RCC 7860 (cell line): ENCODE data around the gene RBM5.

ENCODE experiments used
- DNase-seq: peaks from one replicate; pipeline ENCODE4 v3.0.0-alpha.2; 2015; ENCODE audit warnings: low spot score
- FAIRE-seq: peaks from 2 replicates; lab custom pipeline; 2012; peaks lifted over from hg19 to GRCh38; lab: Jason Lieb, UNC

Gene RBM5

DNA sequence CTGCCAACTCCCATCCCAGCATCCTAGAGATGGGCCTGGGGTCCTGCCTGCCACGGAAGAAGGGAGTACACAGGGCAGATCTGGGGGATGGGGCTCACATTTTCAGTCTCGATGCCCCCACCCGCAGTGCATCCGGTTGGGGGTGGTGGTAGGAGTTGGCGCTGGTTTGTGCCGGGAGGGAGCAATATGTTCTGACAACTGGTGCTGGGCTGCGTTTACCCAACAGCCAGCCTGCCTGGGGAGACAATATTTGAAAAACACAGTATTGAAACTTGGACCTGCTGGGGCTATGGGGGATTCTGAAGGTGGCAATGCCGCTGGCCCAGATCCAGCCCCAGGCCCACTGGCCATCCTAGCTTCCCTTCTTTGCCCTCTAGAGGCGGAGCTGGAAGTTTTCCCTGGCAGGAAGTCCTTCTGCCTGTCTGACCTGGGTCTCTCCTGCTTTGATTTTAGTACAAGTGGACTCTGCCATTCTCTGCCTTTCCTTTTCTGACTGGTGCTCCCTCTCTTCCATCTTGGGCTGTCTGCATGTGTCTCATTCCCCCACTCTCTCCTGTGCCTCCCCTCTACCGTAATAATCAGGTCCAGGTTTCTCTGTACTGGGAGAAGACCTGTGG lies 69.9 kb downstream of the RBM5 start:
- no peak for DNase-seq
- FAIRE-seq = no peak

DNA sequence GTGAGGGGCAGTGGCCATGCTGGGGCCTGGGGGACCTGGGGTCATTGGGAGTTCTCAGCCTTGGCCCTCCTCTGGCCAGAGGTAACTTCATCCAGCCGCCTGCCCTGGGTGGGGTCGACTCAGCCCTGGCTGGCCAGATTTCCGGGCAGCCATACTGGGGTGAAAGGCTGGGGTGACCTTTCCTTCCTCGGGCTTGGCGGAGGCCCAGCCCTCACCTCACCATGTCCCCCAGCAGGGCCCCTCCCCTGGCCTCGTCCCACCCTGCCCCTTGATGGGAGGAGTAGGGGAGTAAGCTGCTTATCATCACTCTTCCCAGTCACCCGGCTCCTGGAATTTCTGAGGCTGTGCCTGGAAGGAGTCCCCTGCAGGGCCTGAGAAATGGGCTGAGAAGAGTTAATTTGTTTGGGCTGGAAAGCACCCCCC lies 71.9 kb downstream of the RBM5 start:
- DNase-seq (no peak), FAIRE-seq (no peak)

DNA sequence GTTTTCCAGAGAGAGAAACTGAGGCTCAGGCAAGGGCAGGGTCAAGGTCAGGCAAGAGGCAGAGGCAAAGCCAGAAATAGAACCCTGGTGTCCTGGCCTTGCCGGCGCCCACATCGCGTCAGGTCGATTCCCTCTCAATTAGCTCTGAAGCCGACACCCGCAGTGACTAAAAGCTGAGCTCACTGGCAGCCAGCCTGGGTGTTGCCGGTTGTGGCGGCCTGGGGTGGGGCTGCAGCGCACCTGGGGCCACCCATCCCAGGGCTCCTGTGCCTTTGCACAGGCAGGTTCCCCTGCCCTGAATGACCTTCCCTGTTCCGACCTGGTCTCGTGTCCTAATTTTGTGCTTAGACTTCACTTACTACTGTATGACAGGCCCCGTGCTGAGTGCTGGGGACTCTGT lies 72.6 kb downstream of the RBM5 start:
- no peak for DNase-seq
- no peak for FAIRE-seq

DNA sequence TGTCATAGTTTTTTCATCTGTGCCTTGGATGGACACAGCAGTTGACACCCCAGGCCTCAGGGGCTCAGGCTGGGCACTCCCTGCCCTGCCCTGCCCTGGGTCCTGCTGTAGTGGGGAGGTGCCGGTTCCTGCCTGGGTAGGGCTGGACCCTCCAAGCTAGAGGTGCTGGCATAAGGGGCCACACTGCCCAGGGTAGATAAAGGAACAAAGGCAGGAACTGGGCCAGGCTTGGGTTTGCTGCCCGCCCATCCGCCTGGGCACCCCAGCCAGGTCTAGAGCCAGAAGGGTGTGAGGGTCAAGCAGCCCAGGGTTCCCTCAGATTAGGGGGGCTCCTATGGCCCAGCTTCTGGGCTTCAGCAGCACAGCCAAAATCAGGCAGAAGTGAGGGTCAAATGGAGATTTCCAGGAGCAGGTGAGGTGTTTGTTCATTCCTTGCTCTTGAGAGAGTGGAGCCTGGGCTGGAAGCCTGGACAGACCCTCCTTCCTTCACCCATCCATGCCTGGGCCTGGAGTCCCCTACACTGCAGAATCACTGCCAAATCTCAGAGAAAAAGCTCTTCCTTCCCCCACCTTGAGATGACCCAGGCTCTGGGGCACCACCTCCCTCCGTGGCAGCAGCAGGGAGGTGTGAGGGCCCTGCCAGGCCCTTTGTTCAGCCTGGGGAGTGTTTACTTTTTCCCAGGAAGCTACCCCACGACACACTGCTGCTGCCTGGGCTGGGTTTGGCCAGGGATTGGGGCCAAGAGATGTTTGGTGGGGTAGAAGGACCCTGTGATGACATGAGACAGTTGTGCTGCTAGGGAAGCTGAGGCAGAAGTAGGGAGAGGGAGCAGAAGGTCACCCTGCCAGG lies 73.5 kb downstream of the RBM5 start:
- no peak for FAIRE-seq
- no peak for DNase-seq

DNA sequence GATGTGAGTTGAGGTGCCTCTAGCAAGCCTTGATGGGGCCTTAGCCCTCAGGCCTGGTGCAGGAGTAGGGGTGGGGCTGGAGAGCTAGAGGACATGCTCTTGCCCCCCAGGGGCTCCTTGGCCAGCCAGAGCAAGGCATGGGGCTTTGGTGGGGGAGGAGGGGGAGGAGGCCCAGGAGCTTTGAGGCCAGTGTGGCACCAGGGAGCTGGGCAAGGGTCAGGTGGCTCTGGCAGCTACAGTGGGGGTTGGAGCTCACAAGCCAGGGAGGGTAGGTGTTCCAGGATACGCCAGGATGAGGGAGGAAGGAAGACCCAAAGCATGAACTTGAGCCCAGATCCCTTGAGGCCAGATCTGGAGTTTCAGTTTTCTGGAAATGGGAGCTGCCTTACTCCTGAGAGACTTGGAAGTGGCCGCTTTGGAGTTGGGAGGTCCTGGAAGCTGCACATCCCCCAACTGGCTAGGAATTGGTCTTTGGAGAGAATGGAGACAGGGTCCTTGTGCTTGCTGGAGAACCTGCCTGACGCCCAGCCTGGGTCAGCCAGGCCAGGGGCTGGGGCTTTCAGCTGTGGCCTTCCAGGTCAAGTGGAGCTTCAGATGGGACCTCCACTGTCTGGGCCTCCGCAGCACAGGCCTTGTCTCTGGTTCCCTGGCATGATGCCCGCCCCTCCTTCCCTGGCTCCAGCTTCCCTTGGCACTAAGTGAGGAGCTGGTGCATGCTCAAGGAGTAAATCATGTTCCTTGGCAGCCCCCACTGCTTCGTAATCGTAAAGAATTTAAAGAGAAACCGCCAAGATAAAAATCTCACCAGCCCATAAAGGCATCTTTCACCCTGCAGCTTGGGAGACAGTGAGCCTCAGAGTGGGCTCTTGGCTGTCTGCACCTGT lies 75.1 kb downstream of the RBM5 start:
- DNase-seq (peak; percentile 86), FAIRE-seq (peak; percentile 86)

DNA sequence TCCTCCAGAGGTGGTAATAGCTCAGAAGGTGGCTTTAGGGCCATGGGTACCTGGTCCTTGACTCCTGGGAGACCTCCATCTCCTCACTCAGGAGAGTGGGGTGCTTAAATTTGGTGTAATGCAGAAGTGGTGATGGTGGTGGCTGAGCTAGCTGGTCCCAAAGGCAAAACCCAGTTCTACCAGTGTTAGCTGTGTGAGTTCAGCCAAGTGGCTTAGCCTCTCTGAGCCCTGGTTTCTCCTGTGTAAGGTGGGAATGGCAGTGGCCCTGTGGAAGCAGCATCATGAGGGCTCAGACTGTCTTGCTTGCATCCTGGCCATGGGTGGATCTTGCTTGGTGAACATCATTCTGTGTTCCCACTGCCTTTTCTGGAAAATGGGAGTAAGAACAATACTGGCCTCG lies 75.8 kb downstream of the RBM5 start:
- DNase-seq = no peak
- FAIRE-seq = no peak

DNA sequence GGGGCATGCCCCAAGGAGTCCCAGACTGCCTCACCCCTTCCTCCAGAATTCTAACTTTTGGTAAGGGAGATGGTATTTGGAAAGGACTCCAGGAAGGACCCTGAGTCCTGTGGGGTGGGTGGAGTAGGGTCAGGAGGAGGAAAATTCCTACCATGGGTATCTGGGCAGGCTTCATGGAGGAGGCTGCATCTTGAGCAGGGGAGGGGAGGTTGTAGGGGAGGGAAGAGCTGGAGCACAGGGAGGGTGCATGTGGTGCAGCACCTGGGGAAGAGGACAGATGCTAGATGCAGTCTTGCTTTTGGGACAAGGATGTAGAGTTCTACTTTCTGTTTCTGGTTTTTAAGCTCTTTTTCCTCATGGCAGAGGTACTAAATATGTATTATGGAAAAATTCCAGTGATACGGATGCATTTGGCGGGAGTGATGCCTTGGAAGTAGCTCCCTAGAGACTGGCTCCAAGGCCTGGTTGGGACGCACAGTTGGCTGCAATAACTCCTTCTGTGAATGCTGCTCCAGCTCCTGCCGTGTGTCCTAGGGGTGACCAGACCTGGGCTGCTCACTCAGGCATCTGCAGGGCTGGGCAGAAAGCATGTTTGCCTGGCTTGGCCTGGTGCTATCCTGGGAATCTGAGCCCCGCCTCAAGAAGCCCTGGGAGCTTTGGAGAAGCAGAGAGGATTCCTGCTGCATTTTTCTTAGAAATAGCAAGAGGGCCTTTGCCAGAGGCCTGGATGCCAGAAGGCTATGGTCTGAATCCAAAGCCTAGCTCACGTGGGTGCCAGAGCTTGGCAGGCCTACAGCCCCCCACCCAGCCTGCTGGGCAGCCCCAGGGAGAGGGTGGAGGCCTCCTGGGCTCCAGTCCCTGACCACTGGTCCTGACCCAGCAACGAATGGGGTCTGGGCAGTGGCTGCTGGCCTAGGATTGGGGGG lies 76.5 kb downstream of the RBM5 start:
- peak; percentile 22 for DNase-seq
- peak; percentile 40 for FAIRE-seq

DNA sequence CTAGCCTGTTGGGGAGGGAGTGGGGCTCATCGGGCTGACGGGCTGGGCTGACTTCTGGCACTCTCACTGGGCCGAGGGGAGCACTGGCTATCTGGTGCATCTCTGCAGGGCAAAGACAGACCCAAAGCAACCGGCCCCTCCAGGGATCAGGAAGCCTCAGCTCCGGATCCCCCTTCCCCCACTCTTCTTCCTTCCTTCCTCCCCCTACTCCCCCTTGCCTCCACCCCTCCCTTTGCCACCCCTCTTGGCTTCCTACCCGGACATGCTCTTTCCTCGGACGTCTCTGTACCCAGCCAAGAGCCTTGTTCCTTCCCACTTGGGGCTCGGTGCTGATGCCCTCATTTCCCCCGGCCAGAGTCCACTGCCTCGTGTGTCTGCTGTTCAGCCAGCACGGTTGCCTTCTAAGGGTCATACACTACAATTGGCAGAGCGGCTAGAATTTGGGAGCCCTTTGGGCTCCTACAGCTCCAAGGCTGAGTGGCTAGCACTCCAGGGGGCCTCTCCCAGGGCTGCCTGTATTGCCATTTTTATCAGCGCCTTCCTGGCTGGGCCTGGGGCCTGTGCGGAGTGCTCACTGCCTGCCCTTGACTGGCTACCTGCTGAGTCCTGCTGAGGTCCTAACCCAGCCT lies 77.3 kb downstream of the RBM5 start:
- FAIRE-seq = no peak
- peak; percentile 18 for DNase-seq

DNA sequence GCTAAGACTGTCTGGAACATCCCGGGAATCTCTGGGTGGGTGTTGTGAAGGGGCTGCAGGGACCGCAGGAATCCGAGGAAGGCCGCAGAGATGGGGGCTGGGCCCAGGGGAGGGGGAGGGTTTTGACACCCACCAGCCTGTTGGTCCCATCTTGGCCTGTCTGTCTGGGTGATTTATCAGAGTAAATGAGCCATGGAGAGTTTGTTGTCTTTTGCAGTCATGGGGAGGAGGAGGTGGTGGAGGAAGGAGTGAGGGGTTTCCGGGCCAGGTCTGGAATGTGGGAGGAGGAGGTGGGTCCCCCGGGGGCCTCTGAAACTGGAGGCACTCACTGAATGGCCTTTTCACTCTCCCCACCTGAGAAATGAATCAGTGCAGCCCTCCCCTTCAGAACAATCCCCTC lies 77.9 kb downstream of the RBM5 start:
- peak; percentile 84 for FAIRE-seq
- DNase-seq = peak; percentile 81

DNA sequence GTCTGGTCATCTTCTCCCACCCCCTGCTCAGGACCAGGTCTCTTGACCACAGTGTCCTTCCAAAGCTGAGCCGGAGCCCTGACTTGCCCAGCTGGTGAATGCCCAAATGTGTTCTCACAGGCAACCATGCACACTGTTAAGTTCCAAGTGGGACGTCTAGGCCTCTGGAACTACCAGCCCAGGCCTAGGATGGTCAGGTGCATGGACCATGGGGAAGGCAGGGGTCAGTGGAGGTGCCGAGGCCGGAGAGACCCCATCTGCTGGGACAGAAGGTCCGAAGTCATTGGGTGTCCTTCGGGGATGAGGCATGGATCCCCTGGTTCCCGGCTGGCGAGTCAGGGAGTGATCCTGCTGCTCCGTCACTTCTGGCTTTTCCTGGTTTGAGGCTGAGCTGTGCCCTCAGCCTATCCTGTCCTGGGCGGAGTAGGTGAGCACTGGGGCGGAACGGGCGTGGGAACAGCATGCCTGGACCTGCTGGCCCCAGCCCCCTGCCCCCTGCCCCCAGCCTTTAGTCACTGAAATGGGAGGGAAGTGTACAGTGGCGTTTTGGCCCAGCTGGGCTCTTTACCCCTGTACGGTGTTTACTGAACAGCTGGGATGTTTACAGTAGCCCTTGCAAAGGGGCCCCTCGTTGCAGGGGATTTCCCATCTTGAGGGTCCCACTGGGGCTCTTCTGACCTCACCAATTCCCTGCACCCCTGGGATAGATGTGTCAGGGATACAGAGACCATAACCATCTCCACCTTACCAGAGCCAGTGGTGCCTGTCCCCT lies 78.5 kb downstream of the RBM5 start:
- DNase-seq (peak; percentile 93), FAIRE-seq (peak; percentile 43)

DNA sequence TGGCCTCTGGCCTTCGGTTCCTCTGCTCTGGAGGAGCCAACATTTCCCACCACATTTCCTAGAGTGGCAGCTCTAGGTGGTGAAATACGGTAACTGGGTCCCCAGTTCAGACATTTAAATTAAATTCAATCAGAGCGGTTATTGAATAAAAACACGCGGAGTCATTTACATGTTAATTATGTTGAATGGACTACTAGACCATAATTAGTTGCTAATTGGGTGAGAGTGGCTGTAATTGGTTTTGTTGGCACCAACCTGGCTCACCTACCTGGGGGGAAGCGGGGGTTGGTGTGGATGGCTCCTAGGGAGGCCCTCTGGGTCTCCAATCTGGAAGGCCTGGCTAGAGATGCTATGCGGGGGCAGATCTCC lies 79.1 kb downstream of the RBM5 start:
- no peak for DNase-seq
- FAIRE-seq = no peak

DNA sequence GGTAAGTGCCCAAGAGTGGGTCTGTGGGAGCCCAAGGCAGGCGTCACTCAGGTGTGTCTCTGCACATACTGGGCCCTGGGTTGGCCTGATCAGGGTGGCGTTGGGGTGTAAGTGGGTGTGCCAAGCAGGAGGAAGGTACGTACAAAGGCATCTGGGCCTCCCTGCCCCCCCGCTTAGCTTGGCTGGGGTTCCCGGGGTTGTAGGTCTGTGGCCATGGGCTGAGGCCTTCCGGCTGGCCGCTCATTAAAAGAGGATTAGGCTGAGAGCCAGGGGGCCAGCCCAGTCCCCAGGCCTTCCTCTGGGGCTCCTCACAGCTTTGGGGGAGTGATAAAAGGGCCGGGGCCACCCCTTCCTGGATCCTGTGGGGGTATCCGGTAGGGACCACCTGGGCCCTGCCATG lies 79.7 kb downstream of the RBM5 start:
- DNase-seq = no peak
- no peak for FAIRE-seq
